Spleen (tissue), 11 donors: ENCODE results near the gene WFDC5. TPM values are rescaled to one million over a fixed set of nuclear protein-coding genes. Genes with fewer than 3 reads are reported as not detected.

Experiments
- DNase-seq: peaks from one replicate; pipeline ENCODE4 v3.0.0-alpha.2; 2020
- H3K27ac ChIP-seq, 8 donors: fragments of 200-600 bp; sonication (generic) in 7 of 8; 1 replicate in 4 of 8; 2 replicates in 4 of 8; pipeline versions ENCODE4 v1.5.0 to v1.8.0; 2016 to 2021; ENCODE audit warnings: inconsistent platforms in 4 of 8, mild to moderate bottlenecking in 4 of 8, moderate library complexity in 1 of 8
- H3K27me3 ChIP-seq, 7 donors: fragments of 200-600 bp; sonication (generic) in 6 of 7; replicated peaks in 1 of 7; 1 replicate in 4 of 7; 2 replicates in 3 of 7; pipeline versions ENCODE4 v1.5.0 to v1.8.0; 2016 to 2021; ENCODE audit warnings: inconsistent platforms in 3 of 7, mild to moderate bottlenecking in 1 of 7
- H3K36me3 ChIP-seq, 6 donors: fragments of 200-600 bp; sonication (generic) in 5 of 6; 1 replicate in 4 of 6; 2 replicates in 2 of 6; pipeline versions ENCODE4 v1.5.0 to v1.8.0; 2016 to 2021; ENCODE audit warnings: inconsistent platforms in 2 of 6
- H3K4me1 ChIP-seq, 6 donors: fragments of 200-600 bp; sonication (generic) in 5 of 6; 1 replicate in 3 of 6; 2 replicates in 3 of 6; pipeline versions ENCODE4 v1.5.0 to v1.8.0; 2016 to 2021; ENCODE audit warnings: inconsistent platforms in 3 of 6
- H3K4me3 ChIP-seq, 8 donors: fragments of 200-600 bp; sonication (generic) in 7 of 8; 1 replicate in 4 of 8; 2 replicates in 4 of 8; pipeline versions ENCODE4 v1.5.0 to v1.8.0; 2016 to 2021; ENCODE audit warnings: inconsistent platforms in 4 of 8, mild to moderate bottlenecking in 4 of 8, moderate library complexity in 2 of 8
- H3K9me3 ChIP-seq, 8 donors: fragments of 200-600 bp; sonication (generic) in 7 of 8; 1 replicate in 4 of 8; 2 replicates in 4 of 8; pipeline versions ENCODE4 v1.5.0 to v1.8.0; 2016 to 2021; ENCODE audit warnings: inconsistent platforms in 4 of 8
- CTCF ChIP-seq, 11 experiments: fragments of 200-600 bp in 7 of 11; fragments of 450-650 bp in 4 of 11; sonication (generic) in 4 of 11; IDR thresholded peaks in 8 of 11; conservative IDR thresholded peaks in 3 of 11; 1 replicate in 7 of 11; 2 replicates in 4 of 11; pipeline versions ENCODE4 v1.4.0 to v1.8.0; 2016 to 2021; ENCODE audit warnings: antibody characterized with exemption in 11 of 11, inconsistent platforms in 4 of 11, mild to moderate bottlenecking in 1 of 11
- POLR2A ChIP-seq, 3 donors: fragments of 450-650 bp; IDR thresholded peaks; one replicate each; pipeline ENCODE4 v1.5.1; 2017; ENCODE audit warnings: antibody characterized with exemption in 3 of 3, mild to moderate bottlenecking in 1 of 3
- POLR2AphosphoS5 ChIP-seq, 3 donors: sonication (generic); formaldehyde crosslinking; IDR thresholded peaks; one replicate each; pipeline ENCODE4 v1.5.1; 2017; ENCODE audit warnings: antibody characterized with exemption in 3 of 3
- WGBS, 5 donors: extraction: QIAGEN DNeasy Blood & Tissue Kit in 3 of 5; methylation state at CpG; one replicate each; pipeline versions ENCODE4 v1.1.5 to v1.1.7; 2013 to 2018; 5-methylcytosine and 5-hydroxymethylcytosine counted together
- intact Hi-C: fragments of 100-400 bp; cut with DNase I; formaldehyde crosslinking; loops from one replicate; pipeline ENCODE4 v1.15.0; 2023; ENCODE audit warnings: low total_unique reads
- polyA plus RNA-seq, 3 donors: library from polyadenylated mRNA; stranded (reverse); fragments of 200-250 nt; gene quantifications; one replicate each; pipeline ENCODE4 v1.2.1, GENCODE V29; 2013
- total RNA-seq, 7 donors: library from RNA; depleted of rRNA in 3 of 7; stranded (reverse); fragments of >200 nt in 3 of 7; fragmentation: NEBNext Ultra II Directional in 4 of 7; extraction: Animal tissue kit (Norgen Biotek cat#: 25700) in 4 of 7; gene quantifications; one replicate each; pipeline versions ENCODE4 v1.1.0 to v1.2.1, GENCODE V29; 2016 to 2021
- donor health status: healthy with polysubstance abuse.
- donor health status: DM: no; HTN: no; CAD: no; lungs with moderate emphysema.
- donor health status: DM: no; HTN: no; CAD: no.
- donor health status: Bipolar disorder and iron deficiency.
- donor health status: healthy.
- donor health status: DM: no; HTN: no; CAD: no.
- donor health status: DM: yes; HTN: yes; CAD: no.

WFDC5 gene
- total and polyA plus RNA-seq, 10 donors, result not detected

- Histone ChIP-seq H3K9me3 (no peaks in the 10 kb centered on the region), H3K27me3 (peaks cover 0 to 56% (median 0%) of the 10 kb centered on the region in 7 donors), H3K27ac (no peak overlapping the region), H3K36me3 (no peaks in the 10 kb centered on the region), H3K4me3 (no peak overlapping the region), H3K4me1 (no peaks in the 10 kb centered on the region)
- no peak for TF ChIP-seq POLR2AphosphoS5 (IDR thresholded peaks at IDR 0.05)
- TF ChIP-seq CTCF (IDR thresholded peaks at IDR 0.05 in 8 of 11, conservative IDR thresholded peaks at IDR 0.05 in 3 of 11), result no peak
- no peak for TF ChIP-seq POLR2A (IDR thresholded peaks at IDR 0.05)
- WGBS, 5 donors, result 73 to 89% (median 85%) methylated on average over 2 of the region's 2 CpGs
- no peak for DNase-seq
- intact Hi-C loops, result no loop called here
Observed at GRCh38 chr20:45119556-45120266, 4.7 kb upstream of the WFDC5 start.

- no peak for TF ChIP-seq CTCF (IDR thresholded peaks at IDR 0.05 in 8 of 11, conservative IDR thresholded peaks at IDR 0.05 in 3 of 11)
- TF ChIP-seq POLR2AphosphoS5 (IDR thresholded peaks at IDR 0.05), result no peak
- TF ChIP-seq POLR2A (IDR thresholded peaks at IDR 0.05), result no peak
- intact Hi-C loops, result no loop called here
- no peak for DNase-seq
- 78 to 92% (median 90%) methylated on average over 2 of the region's 2 CpGs for WGBS, 5 donors
- Histone ChIP-seq H3K27me3 (peaks cover 0 to 57% (median 0%) of the 10 kb centered on the region in 7 donors), H3K9me3 (no peaks in the 10 kb centered on the region), H3K36me3 (no peaks in the 10 kb centered on the region), H3K4me1 (no peaks in the 10 kb centered on the region), H3K27ac (no peak overlapping the region), H3K4me3 (no peak overlapping the region)
Observed at GRCh38 chr20:45118028-45118427, 3.1 kb upstream of the WFDC5 start.

GRCh38 chr20:45117581-45117980, 2.6 kb upstream of the WFDC5 start:
- peaks cover 0 to 57% (median 0%) of the 10 kb centered on the region in 7 donors for H3K27me3 ChIP-seq
- 66 to 74% (median 68%) methylated on average over 4 of the region's 4 CpGs for WGBS, 5 donors
- DNase-seq, result no peak
- no peak overlapping the region for H3K4me3 ChIP-seq
- H3K9me3 ChIP-seq, result no peaks in the 10 kb centered on the region
- no peak overlapping the region for H3K27ac ChIP-seq
- TF ChIP-seq POLR2AphosphoS5 (IDR thresholded peaks at IDR 0.05) (no peak), POLR2A (IDR thresholded peaks at IDR 0.05) (no peak), CTCF (IDR thresholded peaks at IDR 0.05 in 8 of 11, conservative IDR thresholded peaks at IDR 0.05 in 3 of 11) (no peak)
- H3K36me3 ChIP-seq, result no peaks in the 10 kb centered on the region
- no peaks in the 10 kb centered on the region for H3K4me1 ChIP-seq
- intact Hi-C loops, result no loop called here

- H3K27me3 ChIP-seq, result peaks cover 0 to 70% (median 4%) of the 10 kb centered on the region in 7 donors
- TF ChIP-seq POLR2AphosphoS5 (IDR thresholded peaks at IDR 0.05) (no peak), POLR2A (IDR thresholded peaks at IDR 0.05) (no peak), CTCF (IDR thresholded peaks at IDR 0.05 in 8 of 11, conservative IDR thresholded peaks at IDR 0.05 in 3 of 11) (no peak)
- H3K4me1 ChIP-seq, result no peaks in the 10 kb centered on the region
- WGBS, 5 donors, result 59 to 86% (median 72%) methylated on average over 4 of the region's 4 CpGs
- no peak for DNase-seq
- no peaks in the 10 kb centered on the region for H3K36me3 ChIP-seq
- H3K9me3 ChIP-seq, result no peaks in the 10 kb centered on the region
- no peak overlapping the region for H3K27ac ChIP-seq
- no peak overlapping the region for H3K4me3 ChIP-seq
- intact Hi-C loops, result no loop called here
Observed at GRCh38 chr20:45115829-45116228, 855 bp upstream of the WFDC5 start.
